Right atrium auricular region (tissue), 2 donors: ENCODE measurements around the gene SELENOS. TPM values are rescaled to one million over a fixed set of nuclear protein-coding genes. Genes with fewer than 3 reads are reported as not detected.
"Not testable (repeated sequence)": the region's sequence is repeated elsewhere in the genome, so short reads cannot be mapped to it uniquely, and the experiment has no call there.

Source experiments
- DNase-seq: peaks from one replicate; pipeline ENCODE4 v3.0.0-alpha.2; 2019; ENCODE audit warnings: low spot score
- H3K27ac ChIP-seq, 2 donors: fragments of 200-600 bp; sonication (generic); 1 replicate in 1 of 2; 2 replicates in 1 of 2; pipeline ENCODE4 v1.5.1; 2016 to 2019
- H3K27me3 ChIP-seq, 2 donors: fragments of 200-600 bp; sonication (generic); one replicate each; pipeline versions ENCODE4 v1.5.1 to v1.6.0; 2017 to 2019
- H3K36me3 ChIP-seq: fragments of 200-600 bp; sonication (generic); one replicate; pipeline ENCODE4 v1.5.1; 2016
- H3K4me1 ChIP-seq, 2 donors: fragments of 200-600 bp; sonication (generic); one replicate each; pipeline versions ENCODE4 v1.5.1 to v1.6.0; 2017 to 2019
- H3K4me3 ChIP-seq, 2 donors: fragments of 200-600 bp; sonication (generic); 1 replicate in 1 of 2; 2 replicates in 1 of 2; pipeline ENCODE4 v1.5.1; 2017 to 2019; ENCODE audit warnings: mild to moderate bottlenecking in 1 of 2, moderate library complexity in 1 of 2
- H3K9me3 ChIP-seq, 2 donors: fragments of 200-600 bp; sonication (generic); one replicate each; pipeline ENCODE4 v1.5.1; 2019
- total RNA-seq, 2 donors: library from RNA; depleted of rRNA; stranded (reverse); fragments of >200 nt; gene quantifications; one replicate each; pipeline ENCODE4 v1.1.0, GENCODE V29; 2016
- TF ChIP-seq, protein P1 (sequence below), 2 donors: fragments of 200-600 bp; sonication (generic); IDR thresholded peaks; one replicate each; pipeline ENCODE4 v1.5.1; 2019; ENCODE audit warnings: antibody characterized with exemption in 2 of 2

The SELENOS gene
- total RNA-seq, 2 donors from 2014 or later = 52.4 to 60.6 TPM

DNA sequence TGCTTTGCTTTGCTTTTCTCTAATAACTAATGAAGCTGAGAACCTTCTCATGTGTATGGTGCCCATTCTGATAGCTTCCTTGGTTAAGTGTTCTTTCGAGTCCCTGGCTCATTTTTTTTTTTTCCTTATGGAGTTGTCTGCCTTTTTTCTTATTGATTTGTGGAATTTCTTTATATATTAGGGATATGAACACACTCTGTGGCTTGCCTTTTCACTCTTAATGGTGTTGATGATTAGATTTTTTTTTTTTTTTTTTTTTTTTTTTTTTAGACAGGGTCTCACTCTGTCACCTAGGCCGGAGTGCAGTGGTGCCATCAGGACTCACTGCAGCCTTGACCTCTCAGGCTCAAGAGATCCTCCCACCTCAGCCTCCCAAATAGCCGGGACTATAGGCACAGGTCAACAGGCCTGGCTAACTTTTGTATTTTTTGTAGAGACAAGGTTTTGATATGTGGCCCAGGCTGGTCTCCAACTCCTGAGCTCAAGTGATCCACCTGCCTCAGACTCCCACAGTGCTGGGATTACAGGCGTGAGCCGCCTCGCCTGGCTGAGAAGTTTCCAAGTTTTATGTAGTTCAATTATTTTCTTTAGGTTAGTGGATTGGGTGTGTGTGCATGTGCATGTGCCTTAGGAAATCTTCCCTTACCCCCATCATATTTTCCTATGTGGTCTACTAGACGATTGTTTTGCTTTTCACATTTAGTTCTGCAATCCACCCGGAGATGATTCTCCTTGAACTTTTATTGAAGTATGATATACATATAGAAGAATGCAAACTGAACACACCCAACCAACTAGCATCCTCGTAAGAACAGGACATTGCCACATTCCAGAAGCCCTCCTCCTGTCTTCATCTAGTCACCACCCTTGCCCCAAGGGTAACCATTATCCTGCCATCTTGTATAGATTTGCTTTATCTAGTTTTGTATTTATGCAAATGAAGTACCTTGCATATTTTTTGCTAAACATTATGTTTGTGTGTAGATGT is 19.4 kb upstream of the SELENOS start:
- no peak for DNase-seq
- Histone ChIP-seq H3K4me3 (no peak overlapping the region), H3K27ac (no peak overlapping the region), H3K9me3 (no peaks in the 10 kb centered on the region), H3K4me1 (peaks cover 0 to 31% of the 10 kb centered on the region in 2 donors), H3K36me3 (no peaks in the 10 kb centered on the region), H3K27me3 (no peaks in the 10 kb centered on the region)
- TF ChIP-seq, protein P1, sequence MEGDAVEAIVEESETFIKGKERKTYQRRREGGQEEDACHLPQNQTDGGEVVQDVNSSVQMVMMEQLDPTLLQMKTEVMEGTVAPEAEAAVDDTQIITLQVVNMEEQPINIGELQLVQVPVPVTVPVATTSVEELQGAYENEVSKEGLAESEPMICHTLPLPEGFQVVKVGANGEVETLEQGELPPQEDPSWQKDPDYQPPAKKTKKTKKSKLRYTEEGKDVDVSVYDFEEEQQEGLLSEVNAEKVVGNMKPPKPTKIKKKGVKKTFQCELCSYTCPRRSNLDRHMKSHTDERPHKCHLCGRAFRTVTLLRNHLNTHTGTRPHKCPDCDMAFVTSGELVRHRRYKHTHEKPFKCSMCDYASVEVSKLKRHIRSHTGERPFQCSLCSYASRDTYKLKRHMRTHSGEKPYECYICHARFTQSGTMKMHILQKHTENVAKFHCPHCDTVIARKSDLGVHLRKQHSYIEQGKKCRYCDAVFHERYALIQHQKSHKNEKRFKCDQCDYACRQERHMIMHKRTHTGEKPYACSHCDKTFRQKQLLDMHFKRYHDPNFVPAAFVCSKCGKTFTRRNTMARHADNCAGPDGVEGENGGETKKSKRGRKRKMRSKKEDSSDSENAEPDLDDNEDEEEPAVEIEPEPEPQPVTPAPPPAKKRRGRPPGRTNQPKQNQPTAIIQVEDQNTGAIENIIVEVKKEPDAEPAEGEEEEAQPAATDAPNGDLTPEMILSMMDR (IDR thresholded peaks at IDR 0.05) = no peak

DNA sequence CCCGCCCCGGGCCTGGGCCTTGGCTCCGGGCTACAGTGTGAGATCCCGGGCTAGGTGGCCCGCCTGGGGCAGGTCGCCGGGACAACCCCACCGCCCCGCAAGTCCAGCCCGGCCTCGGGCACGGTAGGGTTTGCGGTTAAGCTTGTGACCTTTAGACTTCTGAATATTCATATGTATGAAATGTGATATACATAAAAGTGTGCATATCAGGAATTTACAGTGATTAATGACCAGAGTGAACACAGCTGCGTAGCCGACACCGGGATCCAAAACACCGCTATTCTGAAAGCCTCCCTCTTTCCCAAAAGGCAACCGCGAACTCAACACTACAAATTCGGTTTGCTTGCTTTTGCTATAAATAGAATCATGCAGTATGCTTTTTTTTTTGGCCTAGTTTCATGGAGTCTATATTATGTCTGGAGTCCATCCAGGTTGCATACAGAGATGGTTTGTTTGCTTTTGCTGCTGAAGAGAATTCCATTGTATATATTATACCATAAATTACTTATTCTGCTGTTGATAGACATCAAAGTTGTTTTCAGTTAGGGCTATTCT is 18.4 kb upstream of the SELENOS start:
- no peaks in the 10 kb centered on the region for H3K36me3 ChIP-seq
- H3K27me3 ChIP-seq = no peaks in the 10 kb centered on the region
- H3K4me3 ChIP-seq = peak overlapping the region; percentile 76 to 98
- no peak for DNase-seq
- peaks cover 0 to 33% of the 10 kb centered on the region in 2 donors for H3K4me1 ChIP-seq
- H3K27ac ChIP-seq = peak overlapping the region; percentile 90 to 98
- TF ChIP-seq, protein P1 (IDR thresholded peaks at IDR 0.05) = no peak
- H3K9me3 ChIP-seq = no peaks in the 10 kb centered on the region

DNA sequence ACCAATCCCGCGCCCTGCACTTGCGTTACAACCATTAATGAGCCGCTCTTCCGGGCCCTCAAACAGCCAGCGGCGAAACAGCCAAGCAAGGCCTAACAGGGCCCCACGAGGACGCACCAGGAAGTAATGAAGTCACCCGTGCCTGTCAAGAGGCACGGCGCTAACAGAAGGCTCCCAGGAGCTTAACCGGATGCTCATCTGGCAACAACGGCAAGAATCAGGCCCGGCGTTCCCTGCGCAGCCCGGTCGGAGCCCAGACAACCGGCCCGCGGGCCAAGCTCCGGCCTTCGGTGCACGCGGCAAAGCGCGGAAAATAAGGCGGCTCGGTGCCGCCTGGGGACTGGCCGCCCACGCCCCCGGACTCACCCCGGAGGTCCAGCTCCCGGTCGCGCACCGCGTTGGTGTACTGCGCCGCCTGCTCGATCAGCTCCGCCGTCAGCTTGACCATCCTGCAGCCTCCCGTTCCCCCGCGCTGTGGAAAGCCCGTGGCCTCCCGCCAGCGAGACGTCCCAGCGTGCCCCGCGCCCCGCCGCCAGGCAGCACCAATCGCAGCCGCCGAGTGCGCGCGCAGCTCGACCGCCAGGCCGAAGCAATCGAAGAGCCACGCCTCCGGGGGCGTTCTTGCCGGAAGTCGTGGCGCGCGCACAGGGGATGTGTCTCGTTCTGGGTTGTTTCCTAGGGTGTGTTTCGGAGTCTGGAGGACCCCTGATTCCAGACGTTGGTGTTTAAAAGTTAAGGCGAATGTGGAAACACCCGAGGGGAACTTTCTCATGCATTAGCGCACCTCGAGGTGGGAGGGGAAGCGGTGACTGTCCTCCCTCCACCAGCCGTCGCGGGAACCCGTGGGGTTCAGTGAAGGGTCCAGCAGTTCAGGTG is 17.7 kb upstream of the SELENOS start, which contains the start of gene SNRPA1:
Gene SNRPA1 (minus strand): TSS at position 518 of the 876 bp plus-strand sequence. CDS start 70 bp downstream, at position 448.
- H3K4me1 ChIP-seq = peaks cover 0 to 33% of the 10 kb centered on the region in 2 donors
- DNase-seq = peak; percentile 97
- H3K27me3 ChIP-seq = no peaks in the 10 kb centered on the region

DNA sequence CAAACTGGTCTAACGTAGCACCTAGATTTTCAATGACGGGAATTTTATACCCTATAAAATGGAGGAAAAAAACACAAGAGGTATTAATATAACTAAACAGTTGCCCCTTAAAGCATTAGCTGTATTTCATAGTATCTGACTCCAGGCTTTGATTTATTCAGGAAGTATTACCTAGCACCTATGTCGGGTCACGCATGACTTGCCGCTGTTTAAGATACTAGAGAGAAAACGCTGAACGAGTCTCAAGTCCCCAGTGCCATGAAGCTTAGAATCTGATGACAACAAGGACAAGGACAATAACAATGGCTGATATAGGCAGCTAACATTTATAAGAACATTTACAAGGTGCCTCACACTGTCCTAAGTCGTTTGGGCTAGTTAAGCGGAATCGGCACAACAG is 15.8 kb upstream of the SELENOS start:
- Histone ChIP-seq H3K9me3 (no peaks in the 10 kb centered on the region), H3K27me3 (no peaks in the 10 kb centered on the region), H3K4me1 (peaks cover 0 to 33% of the 10 kb centered on the region in 2 donors), H3K4me3 (peak overlapping the region in 1 of 2 donors; percentile 98), H3K27ac (peak overlapping the region in 1 of 2 donors; percentile 98), H3K36me3 (peaks cover 17% of the 10 kb centered on the region)
- TF ChIP-seq, protein P1 (IDR thresholded peaks at IDR 0.05) = no peak
- no peak for DNase-seq

More for the DNA sequence above, 17.7 kb upstream of the SELENOS start, which contains the start of gene SNRPA1:
- Histone ChIP-seq H3K4me3 (peak within 1 kb of the TSS; percentile 76 to 98), H3K9me3 (no peaks in the 10 kb centered on the region), H3K27ac (peak within 1 kb of the TSS; percentile 90 to 98), H3K36me3 (peaks cover 4% of the 10 kb centered on the region)
- TF ChIP-seq, protein P1 (IDR thresholded peaks at IDR 0.05) = no peak

DNA sequence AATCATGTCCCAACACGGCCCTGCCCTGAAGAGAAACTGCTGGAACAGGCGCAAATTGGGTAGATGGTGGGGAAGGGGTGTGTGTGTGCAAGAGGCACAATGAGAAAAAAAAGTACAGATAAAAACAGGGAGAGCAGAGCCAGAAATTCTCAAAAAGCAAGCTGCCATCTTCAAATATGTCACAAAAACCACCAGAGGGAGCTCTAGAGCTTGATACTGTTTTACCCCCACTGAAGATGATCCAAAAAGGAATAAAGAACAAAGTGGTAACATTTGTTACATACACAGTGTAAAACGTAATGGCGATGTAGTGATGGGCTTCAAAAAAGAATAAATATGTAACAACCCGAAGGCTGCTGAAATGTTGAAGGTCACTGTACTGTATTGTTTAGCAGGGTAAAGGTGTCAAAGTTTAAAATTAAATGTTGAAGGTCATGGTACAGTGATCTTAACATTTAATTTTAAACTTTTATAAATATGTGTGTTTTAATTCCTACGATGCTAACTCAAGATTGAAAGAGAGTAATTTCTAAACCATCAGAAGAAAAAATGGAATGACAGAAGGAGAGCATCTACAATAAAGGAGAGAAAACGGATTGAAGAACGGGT is 11.7 kb upstream of the SELENOS start:
- Histone ChIP-seq H3K27ac (no peak overlapping the region), H3K27me3 (no peaks in the 10 kb centered on the region), H3K36me3 (peaks cover 53% of the 10 kb centered on the region), H3K4me1 (peaks cover 0 to 22% of the 10 kb centered on the region in 2 donors), H3K4me3 (no peak overlapping the region), H3K9me3 (no peaks in the 10 kb centered on the region)
- TF ChIP-seq, protein P1 (IDR thresholded peaks at IDR 0.05) = peak; percentile 38 to 69
- DNase-seq = no peak

DNA sequence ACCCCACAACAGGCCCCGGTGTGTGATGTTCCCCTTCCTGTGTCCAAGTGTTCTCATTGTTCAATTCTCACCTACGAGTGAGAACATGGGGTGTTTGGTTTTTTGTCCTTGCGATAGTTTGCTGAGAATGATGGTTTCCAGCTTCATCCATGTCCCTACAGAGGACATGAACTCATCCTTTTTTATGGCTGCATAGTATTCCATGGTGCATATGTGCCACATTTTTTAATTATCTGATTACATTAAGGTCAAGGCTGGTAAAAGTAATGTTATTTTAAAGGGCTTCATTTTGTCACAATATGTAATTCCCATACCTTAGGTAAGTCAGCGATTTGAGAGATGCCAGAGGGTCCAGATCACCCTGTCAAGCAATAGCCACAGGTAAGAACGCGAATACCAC is 10.1 kb upstream of the SELENOS start:
- not testable (repeated sequence) for H3K4me1 ChIP-seq, DNase-seq, H3K4me3 ChIP-seq, H3K27ac ChIP-seq, H3K27me3 ChIP-seq, H3K9me3 ChIP-seq
- H3K36me3 ChIP-seq = peaks cover 69% of the 10 kb centered on the region
